RWPE1 (cell line): ENCODE measurements around the gene IGLON5.

Experiments used
- CTCF ChIA-PET: fragments of 350-600 bp; sonication (Branson Sonifier 250); formaldehyde crosslinking; extraction: SDS; loops from one replicate; lab custom pipeline; 2021; lab: Yijun Ruan, JAX
- POLR2A ChIA-PET: fragments of 400-600 bp; formaldehyde crosslinking; extraction: SDS; loops from one replicate; lab custom pipeline; 2020; ENCODE audit warnings: antibody characterized with exemption; ENCODE audit not compliant: low non-redundant PET; lab: Yijun Ruan, JAX
- DNase-seq: peaks from one replicate; pipeline ENCODE4 v3.0.0; 2012; ENCODE audit warnings: low spot score
- H3K27ac ChIP-seq: fragments of 450-650 bp; 2 replicates; pipeline ENCODE4 v1.5.1; 2017
- CTCF ChIP-seq: fragments of 450-650 bp; conservative IDR thresholded peaks from 2 replicates; pipeline ENCODE4 v1.5.1; 2017; ENCODE audit warnings: low read depth, mild to moderate bottlenecking

Gene IGLON5

GRCh38 chr19:51327066-51328001, 15.9 kb downstream of the IGLON5 start:
- no peak overlapping the region for H3K27ac ChIP-seq
- peak; percentile 38; the same call in 1 of the 2 replicates for TF ChIP-seq CTCF
- peak; percentile 75 for DNase-seq
- POLR2A ChIA-PET = no interaction called here
- CTCF ChIA-PET = no interaction called here

- H3K27ac ChIP-seq = no peak overlapping the region
- POLR2A ChIA-PET = no interaction called here
- DNase-seq = no peak
- CTCF ChIA-PET = no interaction called here
- TF ChIP-seq CTCF = no peak
These were observed 18.0 kb downstream of the IGLON5 start for GRCh38 chr19:51329411-51329810.

GRCh38 chr19:51330366-51330765, 18.9 kb downstream of the IGLON5 start:
- no peak for DNase-seq
- H3K27ac ChIP-seq = no peak overlapping the region
- POLR2A ChIA-PET = no interaction called here
- TF ChIP-seq CTCF = no peak
- CTCF ChIA-PET = no interaction called here

- ChIA-PET POLR2A (no interaction called here), CTCF (no interaction called here)
- no peak for TF ChIP-seq CTCF
These were observed 19.7 kb downstream of the IGLON5 start for GRCh38 chr19:51331193-51331592.

GRCh38 chr19:51331716-51332115, 20.3 kb downstream of the IGLON5 start:
- POLR2A ChIA-PET = no interaction called here
- no peak for TF ChIP-seq CTCF

More at GRCh38 chr19:51331193-51331592, 19.7 kb downstream of the IGLON5 start:
- DNase-seq = no peak
- H3K27ac ChIP-seq = no peak overlapping the region

GRCh38 chr19:51333836-51334460, 22.5 kb downstream of the IGLON5 start:
- ChIA-PET POLR2A (no interaction called here), CTCF (interaction anchor here (0.6 to 0.7 kb wide), 2 partner anchors 46 to 314 kb away, joined by 3 to 9 read pairs; no protein-coding TSS in a partner anchor)
- no peak for DNase-seq
- no peak overlapping the region for H3K27ac ChIP-seq
- TF ChIP-seq CTCF = no peak

More at GRCh38 chr19:51331716-51332115, 20.3 kb downstream of the IGLON5 start:
- no peak overlapping the region for H3K27ac ChIP-seq
- DNase-seq = no peak
- CTCF ChIA-PET = no interaction called here
